ENCODE data around the gene MAL. TPM values are rescaled to one million over a fixed set of nuclear protein-coding genes. Genes with fewer than 3 reads are reported as not detected.

The MAL gene
- total RNA-seq, 1 experiment from 2014 or later: 0.80 TPM

GRCh38 chr2:95005726-95006125, 19.8 kb upstream of the MAL start:
- Histone ChIP-seq H3K36me3 (replicated peaks; ENCODE audit: control insufficient read depth, insufficient read depth, low read length) (no peaks in the 10 kb centered on the region), H3K27me3 (ENCODE audit: control insufficient read depth, insufficient read depth, low read length) (no peaks in the 10 kb centered on the region), H3K4me3 (ENCODE audit: insufficient read depth, low read depth, low read length) (no peak overlapping the region)
- no peak for DNase-seq

DNA sequence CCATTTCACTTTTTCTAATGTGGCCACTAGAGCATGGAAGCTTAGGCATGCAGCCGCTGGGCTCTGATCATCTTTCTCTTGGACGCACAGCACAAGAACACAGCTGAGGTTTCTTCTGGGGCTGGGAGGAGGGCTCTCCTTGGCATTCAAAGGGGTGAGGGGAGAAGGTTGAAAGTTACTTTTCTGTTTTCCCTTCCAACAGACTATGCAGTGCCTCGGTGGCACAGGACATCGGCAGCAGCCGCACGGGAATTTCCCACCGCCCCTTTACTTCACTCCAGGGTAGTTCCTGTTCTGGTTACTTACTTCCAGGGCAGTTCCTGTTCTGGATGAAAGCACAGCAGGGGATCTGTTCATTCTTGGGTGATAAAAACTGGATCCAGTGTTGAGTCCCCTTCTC, 18.9 kb upstream of the MAL start:
- Histone ChIP-seq H3K27me3 (ENCODE audit: control insufficient read depth, insufficient read depth, low read length) (no peaks in the 10 kb centered on the region), H3K4me3 (ENCODE audit: insufficient read depth, low read depth, low read length) (no peak overlapping the region), H3K36me3 (replicated peaks; ENCODE audit: control insufficient read depth, insufficient read depth, low read length) (no peaks in the 10 kb centered on the region)
- DNase-seq: no peak

DNA sequence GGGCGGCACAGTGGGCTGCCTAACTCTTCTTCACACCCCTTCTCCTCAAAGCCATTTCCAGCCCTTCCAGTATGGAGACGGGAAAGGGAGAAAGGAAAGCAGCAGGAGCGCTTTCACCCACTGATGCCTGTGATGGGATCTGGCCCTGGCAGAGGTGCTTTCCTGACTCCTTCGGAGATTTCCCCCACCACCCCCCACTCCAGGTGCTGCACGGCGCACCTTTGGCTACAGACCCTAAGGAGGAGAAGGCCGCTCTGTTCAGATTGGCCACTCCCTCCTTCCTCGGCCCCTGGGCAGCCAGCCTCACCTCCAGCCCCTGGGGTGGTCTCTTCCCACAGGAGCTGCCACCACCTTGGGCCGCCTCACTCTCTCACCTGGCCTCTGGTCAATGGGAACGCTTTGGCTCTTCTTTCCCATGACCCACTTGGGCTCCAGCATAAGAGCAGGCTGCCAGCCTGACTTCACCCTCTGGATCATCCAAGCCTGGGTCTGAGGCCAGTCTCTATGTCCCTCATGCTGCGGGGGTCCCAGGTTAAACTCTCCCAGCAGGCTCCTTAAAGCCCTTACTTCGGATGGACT, 18.4 kb upstream of the MAL start:
- no peaks in the 10 kb centered on the region for H3K27me3 ChIP-seq (ENCODE audit: control insufficient read depth, insufficient read depth, low read length)
- no peak overlapping the region for H3K4me3 ChIP-seq (ENCODE audit: insufficient read depth, low read depth, low read length)
- no peak for DNase-seq
- H3K36me3 ChIP-seq (replicated peaks; ENCODE audit: control insufficient read depth, insufficient read depth, low read length): no peaks in the 10 kb centered on the region

- Histone ChIP-seq H3K27me3 (ENCODE audit: control insufficient read depth, insufficient read depth, low read length) (no peaks in the 10 kb centered on the region), H3K4me3 (ENCODE audit: insufficient read depth, low read depth, low read length) (no peak overlapping the region), H3K36me3 (replicated peaks; ENCODE audit: control insufficient read depth, insufficient read depth, low read length) (no peaks in the 10 kb centered on the region)
- DNase-seq: no peak
Observed at GRCh38 chr2:95007822-95008221, 17.7 kb upstream of the MAL start.

GRCh38 chr2:95008306-95008705, 17.2 kb upstream of the MAL start:
- Histone ChIP-seq H3K27me3 (ENCODE audit: control insufficient read depth, insufficient read depth, low read length) (no peaks in the 10 kb centered on the region), H3K36me3 (replicated peaks; ENCODE audit: control insufficient read depth, insufficient read depth, low read length) (no peaks in the 10 kb centered on the region), H3K4me3 (ENCODE audit: insufficient read depth, low read depth, low read length) (no peak overlapping the region)
- DNase-seq: no peak

GRCh38 chr2:95008996-95009395, 16.5 kb upstream of the MAL start:
- H3K36me3 ChIP-seq (replicated peaks; ENCODE audit: control insufficient read depth, insufficient read depth, low read length): no peaks in the 10 kb centered on the region
- no peaks in the 10 kb centered on the region for H3K27me3 ChIP-seq (ENCODE audit: control insufficient read depth, insufficient read depth, low read length)
- no peak for DNase-seq
- no peak overlapping the region for H3K4me3 ChIP-seq (ENCODE audit: insufficient read depth, low read depth, low read length)

DNA sequence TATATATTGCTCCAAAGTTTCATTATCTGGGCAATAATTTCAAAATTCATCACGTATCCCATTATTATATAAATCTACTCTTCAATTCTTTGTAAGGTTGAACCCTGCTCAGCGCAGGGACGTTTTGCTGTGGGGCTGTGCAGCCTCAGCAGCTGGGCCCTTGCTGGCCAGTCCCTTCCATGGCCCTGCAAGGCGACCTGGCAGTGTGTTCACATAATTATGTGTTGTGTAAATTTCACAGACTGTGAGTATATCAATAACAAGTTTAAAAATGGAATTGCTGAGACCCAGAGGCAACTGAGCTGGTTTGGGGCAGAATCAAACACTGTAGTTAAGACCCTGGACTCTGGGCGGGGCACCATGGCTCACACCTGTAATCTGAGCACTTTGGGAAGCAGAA, 16.1 kb upstream of the MAL start:
- Histone ChIP-seq H3K36me3 (replicated peaks; ENCODE audit: control insufficient read depth, insufficient read depth, low read length) (no peaks in the 10 kb centered on the region), H3K27me3 (ENCODE audit: control insufficient read depth, insufficient read depth, low read length) (no peaks in the 10 kb centered on the region), H3K4me3 (ENCODE audit: insufficient read depth, low read depth, low read length) (no peak overlapping the region)
- no peak for DNase-seq

DNA sequence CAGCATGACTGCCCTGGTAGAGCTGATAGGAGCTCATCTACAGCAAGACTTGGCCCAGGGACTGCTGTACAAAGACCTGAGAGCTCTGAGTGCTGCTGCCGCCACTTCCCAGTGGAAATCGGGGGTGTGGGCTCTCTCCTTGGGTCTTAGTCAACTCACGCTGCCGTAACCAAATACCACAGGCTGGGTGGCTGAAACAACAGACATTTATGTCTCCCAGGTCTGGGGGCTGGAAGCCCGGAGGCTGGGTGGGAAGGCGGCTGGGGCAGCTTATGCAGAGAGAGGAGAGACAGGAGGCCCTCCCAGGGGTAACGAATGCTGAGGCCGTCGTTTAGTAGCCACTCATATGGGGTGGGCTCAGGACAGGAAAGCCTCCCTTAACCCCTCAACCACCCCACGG, 15.4 kb upstream of the MAL start:
- DNase-seq: no peak
- Histone ChIP-seq H3K36me3 (replicated peaks; ENCODE audit: control insufficient read depth, insufficient read depth, low read length) (no peaks in the 10 kb centered on the region), H3K27me3 (ENCODE audit: control insufficient read depth, insufficient read depth, low read length) (no peaks in the 10 kb centered on the region), H3K4me3 (ENCODE audit: insufficient read depth, low read depth, low read length) (no peak overlapping the region)

GRCh38 chr2:95010718-95011117, 14.8 kb upstream of the MAL start:
- DNase-seq: no peak
- Histone ChIP-seq H3K36me3 (replicated peaks; ENCODE audit: control insufficient read depth, insufficient read depth, low read length) (no peaks in the 10 kb centered on the region), H3K27me3 (ENCODE audit: control insufficient read depth, insufficient read depth, low read length) (no peaks in the 10 kb centered on the region), H3K4me3 (ENCODE audit: insufficient read depth, low read depth, low read length) (no peak overlapping the region)

DNA sequence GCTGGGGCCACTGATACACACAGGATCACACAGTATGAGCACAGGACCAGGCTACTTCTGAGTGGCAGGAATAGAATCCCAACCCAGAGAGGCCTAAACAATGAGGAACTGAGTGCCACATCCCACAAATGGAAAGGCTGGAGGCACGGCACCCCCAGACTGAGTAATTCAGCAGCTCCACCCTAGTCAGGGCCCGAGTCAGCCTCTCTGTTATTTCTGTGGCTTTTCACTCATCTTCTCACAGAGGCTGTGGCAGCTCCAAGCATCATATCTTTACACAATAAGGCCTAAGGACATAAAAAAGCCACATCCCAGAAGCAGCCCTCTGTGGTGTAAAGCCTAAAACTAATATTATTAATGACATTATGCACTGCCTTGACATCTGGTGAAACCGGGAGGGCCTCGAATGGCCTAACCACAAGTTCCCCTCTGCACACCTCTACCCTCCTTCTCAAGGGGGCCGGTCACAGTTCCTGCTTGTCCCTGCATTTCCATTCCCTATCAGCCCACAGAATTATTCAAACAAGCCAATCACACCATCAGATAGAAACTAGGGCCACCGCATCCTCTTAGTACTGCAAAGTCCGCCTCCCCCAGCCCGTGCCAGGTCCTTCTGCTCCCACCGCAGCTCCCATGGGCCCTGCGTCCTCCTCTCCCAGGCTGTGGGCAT, 12.5 kb upstream of the MAL start:
- DNase-seq: no peak
- H3K4me3 ChIP-seq (ENCODE audit: insufficient read depth, low read depth, low read length): no peak overlapping the region
- no peaks in the 10 kb centered on the region for H3K36me3 ChIP-seq (replicated peaks; ENCODE audit: control insufficient read depth, insufficient read depth, low read length)
- H3K27me3 ChIP-seq (ENCODE audit: control insufficient read depth, insufficient read depth, low read length): no peaks in the 10 kb centered on the region

- Histone ChIP-seq H3K36me3 (replicated peaks; ENCODE audit: control insufficient read depth, insufficient read depth, low read length) (no peaks in the 10 kb centered on the region), H3K4me3 (ENCODE audit: insufficient read depth, low read depth, low read length) (no peak overlapping the region), H3K27me3 (ENCODE audit: control insufficient read depth, insufficient read depth, low read length) (no peaks in the 10 kb centered on the region)
- DNase-seq: no peak
Observed at GRCh38 chr2:95013726-95014125, 11.8 kb upstream of the MAL start.

- Histone ChIP-seq H3K27me3 (ENCODE audit: control insufficient read depth, insufficient read depth, low read length) (no peaks in the 10 kb centered on the region), H3K36me3 (replicated peaks; ENCODE audit: control insufficient read depth, insufficient read depth, low read length) (no peaks in the 10 kb centered on the region), H3K4me3 (ENCODE audit: insufficient read depth, low read depth, low read length) (no peak overlapping the region)
- no peak for DNase-seq
Observed at GRCh38 chr2:95014126-95014708, 11.3 kb upstream of the MAL start.

DNA sequence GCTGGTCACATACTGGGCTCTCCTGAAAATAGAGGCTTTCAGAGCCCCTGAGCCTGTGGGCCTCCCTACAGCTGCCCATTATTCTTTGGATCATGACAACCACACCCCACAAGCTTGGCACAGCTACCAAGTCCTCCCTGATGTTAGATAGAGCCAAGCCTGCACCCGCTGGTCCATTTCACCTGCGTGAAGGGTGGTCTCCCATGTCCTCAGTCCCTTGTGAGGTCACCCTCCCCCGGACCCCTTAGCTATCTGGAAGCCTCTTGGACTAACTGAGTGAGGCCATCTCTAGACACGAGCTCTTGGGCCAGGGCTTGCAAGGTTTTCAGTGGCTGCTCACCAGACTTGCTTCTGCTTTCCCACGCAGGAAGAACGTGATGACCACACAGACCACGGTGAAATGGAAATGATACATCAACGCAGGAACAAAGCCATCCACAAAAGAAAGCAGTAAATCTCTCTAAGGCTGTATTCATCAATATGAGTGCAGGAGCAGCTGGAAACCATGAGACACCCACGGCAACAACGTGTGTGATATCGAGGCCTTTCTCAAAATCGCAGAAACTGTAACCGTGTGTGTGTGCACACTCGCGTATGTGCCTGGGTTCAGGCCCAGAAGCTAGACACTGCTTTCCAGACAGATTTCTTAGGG, 10.1 kb upstream of the MAL start:
- no peak for DNase-seq
- Histone ChIP-seq H3K4me3 (ENCODE audit: insufficient read depth, low read depth, low read length) (no peak overlapping the region), H3K27me3 (ENCODE audit: control insufficient read depth, insufficient read depth, low read length) (no peaks in the 10 kb centered on the region), H3K36me3 (replicated peaks; ENCODE audit: control insufficient read depth, insufficient read depth, low read length) (no peaks in the 10 kb centered on the region)

DNA sequence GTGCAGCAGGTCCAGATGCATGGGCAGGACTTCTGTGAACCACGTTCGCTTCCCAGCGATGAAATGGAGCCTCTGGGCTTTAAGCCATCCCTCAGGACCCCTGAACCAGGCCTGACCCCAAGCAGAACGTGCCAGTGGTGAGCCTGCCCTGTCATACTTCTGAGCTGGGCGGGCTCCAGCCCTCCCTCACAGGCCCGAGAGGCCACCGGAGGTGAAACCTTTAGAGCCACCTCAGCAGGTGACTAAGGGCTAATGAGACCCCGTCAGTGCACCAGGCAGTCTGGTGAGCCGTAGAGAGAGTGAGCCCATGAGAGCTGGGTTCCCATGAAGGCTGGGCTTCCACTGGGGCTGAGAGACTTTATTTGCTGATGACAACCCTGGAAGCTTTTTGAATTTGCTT, 8.9 kb upstream of the MAL start:
- no peaks in the 10 kb centered on the region for H3K27me3 ChIP-seq (ENCODE audit: control insufficient read depth, insufficient read depth, low read length)
- no peak for DNase-seq
- no peak overlapping the region for H3K4me3 ChIP-seq (ENCODE audit: insufficient read depth, low read depth, low read length)
- no peaks in the 10 kb centered on the region for H3K36me3 ChIP-seq (replicated peaks; ENCODE audit: control insufficient read depth, insufficient read depth, low read length)

GRCh38 chr2:95017071-95017501, 8.4 kb upstream of the MAL start:
- Histone ChIP-seq H3K4me3 (ENCODE audit: insufficient read depth, low read depth, low read length) (no peak overlapping the region), H3K36me3 (replicated peaks; ENCODE audit: control insufficient read depth, insufficient read depth, low read length) (no peaks in the 10 kb centered on the region), H3K27me3 (ENCODE audit: control insufficient read depth, insufficient read depth, low read length) (no peaks in the 10 kb centered on the region)
- no peak for DNase-seq
